GM23248 (cell line): ENCODE measurements around the gene RPL22. TPM values are rescaled to one million over a fixed set of nuclear protein-coding genes. Genes with fewer than 3 reads are reported as not detected.

Experiments
- DNase-seq: peaks from one replicate; pipeline ENCODE4 v3.0.0-alpha.2; 2015
- H2AFZ ChIP-seq: fragments of 200-600 bp; sonication (generic); 2 replicates; pipeline ENCODE4 v1.6.1; 2016; ENCODE audit warnings: antibody characterized with exemption
- H3F3A ChIP-seq: fragments of 200-600 bp; sonication (generic); 2 replicates; pipeline ENCODE4 v1.6.1; 2016; ENCODE audit warnings: mild to moderate bottlenecking, antibody characterized with exemption, mixed run types; ENCODE audit not compliant: insufficient read depth
- H3K27ac ChIP-seq: fragments of 200-600 bp; sonication (generic); 2 replicates; pipeline ENCODE4 v1.5.1; 2016; ENCODE audit warnings: mild to moderate bottlenecking
- H3K27me3 ChIP-seq: fragments of 200-600 bp; sonication (generic); replicated peaks from 2 replicates; pipeline ENCODE4 v1.6.1; 2016; ENCODE audit warnings: mild to moderate bottlenecking; ENCODE audit not compliant: insufficient read depth
- H3K36me3 ChIP-seq: fragments of 200-600 bp; sonication (generic); 2 replicates; pipeline ENCODE4 v1.6.1; 2016; ENCODE audit warnings: low read depth, mild to moderate bottlenecking
- H3K4me1 ChIP-seq: fragments of 200-600 bp; sonication (generic); 2 replicates; pipeline ENCODE4 v1.6.1; 2016; ENCODE audit warnings: mild to moderate bottlenecking; ENCODE audit not compliant: insufficient read depth
- H3K4me2 ChIP-seq: fragments of 200-600 bp; sonication (generic); one replicate; pipeline ENCODE4 v1.6.1; 2016; ENCODE audit warnings: mild to moderate bottlenecking; ENCODE audit not compliant: unreplicated experiment
- H3K4me3 ChIP-seq: fragments of 200-600 bp; sonication (generic); 2 replicates; pipeline ENCODE4 v1.5.1; 2016; ENCODE audit warnings: mild to moderate bottlenecking
- H3K79me2 ChIP-seq: fragments of 200-600 bp; sonication (generic); 2 replicates; pipeline ENCODE4 v1.6.1; 2016; ENCODE audit warnings: mild to moderate bottlenecking; ENCODE audit not compliant: insufficient read depth
- H3K9ac ChIP-seq: fragments of 200-600 bp; sonication (generic); 2 replicates; pipeline ENCODE4 v1.6.1; 2016; ENCODE audit warnings: mild to moderate bottlenecking
- H3K9me2 ChIP-seq: fragments of 200-600 bp; sonication (generic); 2 replicates; pipeline ENCODE4 v1.6.1; 2016; ENCODE audit warnings: mixed run types, mild to moderate bottlenecking, moderate library complexity; ENCODE audit not compliant: insufficient read depth
- H3K9me3 ChIP-seq: fragments of 200-600 bp; sonication (generic); one replicate; pipeline ENCODE4 v1.6.1; 2017; ENCODE audit warnings: low read depth
- H4K20me1 ChIP-seq: fragments of 200-600 bp; sonication (generic); 2 replicates; pipeline ENCODE4 v1.6.0; 2016; ENCODE audit not compliant: insufficient read depth
- EZH2 ChIP-seq: fragments of 200-600 bp; sonication (generic); IDR thresholded peaks from 2 replicates; pipeline ENCODE4 v1.6.1; 2018; ENCODE audit warnings: antibody characterized with exemption, mild to moderate bottlenecking; ENCODE audit not compliant: insufficient read depth, poor library complexity, severe bottlenecking
- EZH2phosphoT487 ChIP-seq: fragments of 200-600 bp; sonication (generic); IDR thresholded peaks from 2 replicates; pipeline ENCODE4 v1.6.1; 2018; ENCODE audit warnings: antibody characterized with exemption, moderate library complexity, mild to moderate bottlenecking, low read depth; ENCODE audit not compliant: insufficient read depth
- WGBS, 2 experiments: methylation state at CpG; one replicate each; pipeline ENCODE4 v1.1.6; 2015 to 2017; ENCODE audit warnings: low lambda C conversion rate in 2 of 2, low coverage in 1 of 2; ENCODE audit errors: missing lambda C conversion rate in 2 of 2; 5-methylcytosine and 5-hydroxymethylcytosine counted together
- in situ Hi-C: fragments of 300-500 bp; cut with MboI; formaldehyde crosslinking; loops from 2 replicates; pipeline ENCODE4 v1.15.0; 2020
- polyA plus RNA-seq: library from polyadenylated mRNA; unstranded; fragments of >200 nt; fragmentation: Nextera tagmentation; extraction: Ambion mirVana; gene quantifications from 2 replicates; pipeline ENCODE4 v1.2.1, GENCODE V29; 2016
- total RNA-seq: library from RNA; depleted of rRNA; stranded (reverse); fragments of >200 nt; shearing (Covaris generic); gene quantifications from 2 replicates; pipeline ENCODE4 v1.2.3, GENCODE V29; 2014; rRNA removed

RPL22 gene
- total and polyA plus RNA-seq, 2 experiments from 2014 or later = 127 to 137 TPM

GRCh38 chr1:6136516-6137220, 62.7 kb downstream of the RPL22 start:
- no peak overlapping the region for H3K9ac ChIP-seq
- H4K20me1 ChIP-seq = no peaks in the 10 kb centered on the region
- TF ChIP-seq EZH2 (no peak), EZH2phosphoT487 (no peak)
- WGBS, 2 experiments = 57 to 58% methylated on average over 16 of the region's 16 CpGs
- no peak overlapping the region for H3K4me3 ChIP-seq
- no peak overlapping the region for H2AFZ ChIP-seq
- H3K4me2 ChIP-seq = no peak overlapping the region
- no peaks in the 10 kb centered on the region for H3K9me3 ChIP-seq
- H3K9me2 ChIP-seq = no peaks in the 10 kb centered on the region
- H3K36me3 ChIP-seq = no peaks in the 10 kb centered on the region
- in situ Hi-C loops = no loop called here
- no peaks in the 10 kb centered on the region for H3F3A ChIP-seq
- 0 out of 2 replicates have a peak, but pooled peaks cover 9% of the 10 kb centered on the region for H3K27me3 ChIP-seq
- no peaks in the 10 kb centered on the region for H3K4me1 ChIP-seq
- H3K27ac ChIP-seq = no peak overlapping the region
- H3K79me2 ChIP-seq = no peaks in the 10 kb centered on the region
- DNase-seq = no peak

Other genes with a start within 250 kb of the RPL22 start
- 4.0 and 7.8 TPM in 2 replicates for gene NPHP4, start 207.2 kb downstream of the RPL22 start, total RNA-seq
- 4.2 and 4.4 TPM in 2 replicates for gene NPHP4, start 207.2 kb downstream of the RPL22 start, polyA plus RNA-seq
- gene KCNAB2, start 153.7 kb downstream of the RPL22 start, total RNA-seq = 3.5 and 4.8 TPM in 2 replicates
- 3.9 TPM in 2 replicates for gene KCNAB2, start 153.7 kb downstream of the RPL22 start, polyA plus RNA-seq
- gene CHD5, start 19.3 kb downstream of the RPL22 start, total RNA-seq = 0.11 and 0.25 TPM in 2 replicates
- gene CHD5, start 19.3 kb downstream of the RPL22 start, polyA plus RNA-seq = 0.10 TPM in 1 of 2 replicates, not detected in the other
- gene RNF207, start 6.5 kb upstream of the RPL22 start, total RNA-seq = 30.3 and 32.8 TPM in 2 replicates
- gene RNF207, start 6.5 kb upstream of the RPL22 start, polyA plus RNA-seq = 6.2 and 8.6 TPM in 2 replicates
- 110 and 119 TPM in 2 replicates for gene ICMT, start 36.4 kb upstream of the RPL22 start, total RNA-seq
- 69.4 and 71.5 TPM in 2 replicates for gene ICMT, start 36.4 kb upstream of the RPL22 start, polyA plus RNA-seq
- not detected in 2 replicates for gene HES3, start 44.6 kb upstream of the RPL22 start, total RNA-seq
- gene HES3, start 44.6 kb upstream of the RPL22 start, polyA plus RNA-seq = not detected in 2 replicates
- 8.0 and 8.6 TPM in 2 replicates for gene GPR153, start 61.5 kb upstream of the RPL22 start, total RNA-seq
- 0.69 and 0.84 TPM in 2 replicates for gene GPR153, start 61.5 kb upstream of the RPL22 start, polyA plus RNA-seq
- gene ACOT7, start 194.2 kb upstream of the RPL22 start, total RNA-seq = 20.0 and 25.7 TPM in 2 replicates
- 74.7 and 79.2 TPM in 2 replicates for gene ACOT7, start 194.2 kb upstream of the RPL22 start, polyA plus RNA-seq
- gene HES2, start 220.3 kb upstream of the RPL22 start, total RNA-seq = not detected in 2 replicates
- gene HES2, start 220.3 kb upstream of the RPL22 start, polyA plus RNA-seq = not detected in 2 replicates
- not detected in 2 replicates for gene ESPN, start 225.2 kb upstream of the RPL22 start, total RNA-seq
- not detected in 2 replicates for gene ESPN, start 225.2 kb upstream of the RPL22 start, polyA plus RNA-seq